Activated CD4-positive, alpha-beta T cell treated with anti-CD3 and anti-CD28 coated beads, Interleukin-2, amount 50 U/mL, for 24 hours (primary cell): ENCODE measurements around the gene ZMYND19.
"Not testable (repeated sequence)": the region's sequence is repeated elsewhere in the genome, so short reads cannot be mapped to it uniquely, and the experiment has no call there.

Experiments
- DNase-seq, 2 donors: peaks; one replicate each; pipeline ENCODE4 v3.0.0-alpha.2; 2020; ENCODE audit warnings: low read depth in 1 of 2, low spot score in 1 of 2

Gene ZMYND19

DNA sequence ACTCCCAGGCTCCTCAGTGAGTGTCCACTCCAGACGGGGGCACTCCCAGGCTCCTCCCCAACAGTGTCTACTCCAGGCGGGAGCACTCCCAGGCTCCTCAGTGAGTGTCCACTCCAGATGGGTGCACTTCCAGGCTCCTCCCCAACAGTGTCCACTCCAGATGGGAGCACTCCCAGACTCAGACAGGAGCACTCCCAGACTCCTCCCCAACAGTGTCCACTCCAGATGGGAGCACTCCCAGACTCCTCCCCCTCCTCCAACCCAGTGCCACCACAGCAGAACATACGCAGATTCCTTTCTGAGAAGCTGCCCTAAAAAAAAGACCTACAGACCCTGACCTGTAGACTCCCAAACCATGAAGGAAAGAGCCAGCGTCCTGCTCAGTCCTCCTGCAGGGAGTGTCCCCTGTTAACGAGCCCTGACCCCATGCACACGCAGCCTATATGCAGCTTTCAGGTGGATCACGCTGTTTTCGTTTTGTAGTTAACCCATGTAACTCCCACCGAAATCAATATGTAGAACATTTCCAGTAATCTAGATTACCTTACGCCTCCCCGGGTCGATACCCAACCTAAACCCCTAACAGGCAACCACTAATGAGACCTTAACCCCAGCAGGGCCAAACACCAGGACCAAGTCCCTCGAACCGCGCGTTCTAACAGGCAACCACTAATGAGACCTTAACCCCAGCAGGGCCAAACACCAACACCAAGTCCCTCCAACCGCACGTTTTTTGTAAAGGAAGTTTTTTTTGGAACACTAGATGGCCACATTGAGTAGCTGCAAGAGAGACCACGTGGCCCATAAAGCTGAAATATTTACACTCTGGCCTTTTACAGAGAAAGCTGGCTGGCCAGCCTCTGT, 55.8 kb downstream of the ZMYND19 start:
- peak in 1 of 2 donors; percentile 32 for DNase-seq

DNA sequence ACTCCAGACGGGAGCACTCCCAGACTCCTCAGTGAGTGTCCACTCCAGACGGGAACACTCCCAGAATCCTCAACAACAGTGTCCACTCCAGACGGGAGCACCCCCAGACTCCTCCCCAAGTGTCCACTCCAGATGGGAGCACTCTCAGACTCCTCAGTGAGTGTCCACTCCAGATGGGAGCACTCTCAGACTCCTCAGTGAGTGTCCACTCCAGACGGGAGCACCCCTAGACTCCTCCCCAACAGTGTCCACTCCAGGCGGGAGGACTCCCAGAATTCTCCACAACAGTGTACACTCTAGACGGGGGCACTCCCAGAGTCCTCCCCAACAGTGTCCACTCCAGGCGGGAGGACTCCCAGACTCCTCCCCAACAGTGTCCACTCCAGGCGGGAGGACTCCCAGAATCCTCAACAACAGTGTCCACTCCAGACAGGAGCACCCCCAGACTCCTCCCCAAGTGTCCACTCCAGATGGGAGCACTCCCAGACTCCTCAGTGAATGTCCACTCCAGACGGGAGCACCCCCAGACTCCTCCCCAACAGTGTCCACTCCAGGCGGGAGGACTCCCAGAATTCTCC, 57.3 kb downstream of the ZMYND19 start:
- DNase-seq = not testable (repeated sequence)
